H9 (cell line): Measurements from ENCODE around the gene HAUS8. TPM values are rescaled to one million over a fixed set of nuclear protein-coding genes. Genes with fewer than 3 reads are reported as not detected.

Experiments
- DNase-seq: peaks from one replicate; pipeline ENCODE4 v3.0.0-alpha.2; 2017
- H2AFZ ChIP-seq: one replicate; pipeline ENCODE4 v1.6.1; 2013; ENCODE audit warnings: mild to moderate bottlenecking, low read length, control low read depth, moderate library complexity
- H2AK5ac ChIP-seq: 2 replicates; pipeline ENCODE4 v1.6.1; 2013; ENCODE audit warnings: low read length, control low read depth, mixed read lengths; ENCODE audit not compliant: insufficient read length
- H2BK120ac ChIP-seq: one replicate; pipeline ENCODE4 v1.6.1; 2013; ENCODE audit warnings: low read depth, mild to moderate bottlenecking, low read length, control low read depth, inconsistent platforms; ENCODE audit not compliant: poor library complexity, severe bottlenecking
- H2BK12ac ChIP-seq: 2 replicates; pipeline ENCODE4 v1.6.1; 2013; ENCODE audit warnings: low read length, control low read depth, mixed read lengths, low read depth; ENCODE audit not compliant: insufficient read length
- H2BK15ac ChIP-seq: 2 replicates; pipeline ENCODE4 v1.6.1; 2013; ENCODE audit warnings: low read depth, low read length, control low read depth
- H2BK20ac ChIP-seq: one replicate; pipeline ENCODE4 v1.6.1; 2013; ENCODE audit warnings: low read depth, mild to moderate bottlenecking, low read length, control low read depth, inconsistent platforms; ENCODE audit not compliant: poor library complexity, severe bottlenecking
- H2BK5ac ChIP-seq: 2 replicates; pipeline ENCODE4 v1.6.1; 2013; ENCODE audit warnings: low read length, control low read depth, mixed read lengths; ENCODE audit not compliant: insufficient read length
- H3K14ac ChIP-seq: 2 replicates; pipeline ENCODE4 v1.6.1; 2013; ENCODE audit warnings: low read length, control low read depth; ENCODE audit not compliant: insufficient read depth
- H3K18ac ChIP-seq: 2 replicates; pipeline ENCODE4 v1.6.1; 2013; ENCODE audit warnings: low read depth, mild to moderate bottlenecking, mixed read lengths, low read length, control low read depth; ENCODE audit not compliant: insufficient read length
- H3K23ac ChIP-seq: 2 replicates; pipeline ENCODE4 v1.6.1; 2013; ENCODE audit warnings: low read length, control low read depth, mixed read lengths, low read depth; ENCODE audit not compliant: insufficient read length
- H3K23me2 ChIP-seq: 2 replicates; pipeline ENCODE4 v1.6.1; 2013; ENCODE audit warnings: low read depth, mild to moderate bottlenecking, mixed read lengths, low read length, control low read depth; ENCODE audit not compliant: insufficient read length, poor library complexity, severe bottlenecking
- H3K27ac ChIP-seq: 2 replicates; pipeline ENCODE4 v1.5.1; 2013; ENCODE audit warnings: low read length, control low read depth, mixed read lengths, low read depth; ENCODE audit not compliant: insufficient read length
- H3K27me3 ChIP-seq: 2 replicates; pipeline ENCODE4 v1.6.1; 2013; ENCODE audit warnings: low read length, control low read depth, inconsistent platforms; ENCODE audit not compliant: insufficient read depth
- H3K4ac ChIP-seq: 2 replicates; pipeline ENCODE4 v1.6.1; 2013; ENCODE audit warnings: low read depth, mild to moderate bottlenecking, control low read depth, inconsistent platforms, low read length, moderate library complexity
- H3K4me1 ChIP-seq: 2 replicates; pipeline ENCODE4 v1.6.1; 2013; ENCODE audit warnings: low read length, control low read depth, inconsistent platforms; ENCODE audit not compliant: insufficient read depth
- H3K4me2 ChIP-seq: 2 replicates; pipeline ENCODE4 v1.6.1; 2013; ENCODE audit warnings: low read length, control low read depth, mixed read lengths; ENCODE audit not compliant: insufficient read length, insufficient read depth
- H3K56ac ChIP-seq: 2 replicates; pipeline ENCODE4 v1.6.1; 2013; ENCODE audit warnings: low read depth, mild to moderate bottlenecking, mixed read lengths, low read length, control low read depth; ENCODE audit not compliant: insufficient read length
- H3K79me1 ChIP-seq: 2 replicates; pipeline ENCODE4 v1.6.1; 2013; ENCODE audit warnings: low read depth, mild to moderate bottlenecking, moderate library complexity, low read length, control low read depth, inconsistent platforms; ENCODE audit not compliant: insufficient read depth, poor library complexity, severe bottlenecking
- H3K79me2 ChIP-seq: 2 replicates; pipeline ENCODE4 v1.6.1; 2013; ENCODE audit warnings: low read length, control low read depth, inconsistent platforms; ENCODE audit not compliant: insufficient read depth
- H3K9ac ChIP-seq: 2 replicates; pipeline ENCODE4 v1.6.1; 2013; ENCODE audit warnings: low read length, control low read depth, mixed read lengths; ENCODE audit not compliant: insufficient read length; ENCODE audit errors: extremely low read depth
- H3K9me3 ChIP-seq: one replicate; pipeline ENCODE4 v1.6.1; 2013; ENCODE audit warnings: low read depth, low read length, inconsistent platforms; ENCODE audit not compliant: control insufficient read depth
- H3T11ph ChIP-seq: one replicate; pipeline ENCODE4 v1.6.1; 2013; ENCODE audit warnings: mild to moderate bottlenecking, low read length, control low read depth, inconsistent platforms
- H4K20me1 ChIP-seq: one replicate; pipeline ENCODE4 v1.6.1; 2013; ENCODE audit not compliant: control insufficient read depth, insufficient read length, insufficient read depth
- H4K5ac ChIP-seq: 2 replicates; pipeline ENCODE4 v1.6.1; 2013; ENCODE audit warnings: low read depth, mild to moderate bottlenecking, mixed read lengths, low read length, control low read depth; ENCODE audit not compliant: insufficient read length
- H4K8ac ChIP-seq: replicated peaks from 2 replicates; pipeline ENCODE4 v1.6.1; 2013; ENCODE audit warnings: low read length, control low read depth, mixed read lengths, low read depth; ENCODE audit not compliant: insufficient read length
- H4K91ac ChIP-seq: 2 replicates; pipeline ENCODE4 v1.6.1; 2013; ENCODE audit warnings: low read depth, mild to moderate bottlenecking, moderate library complexity, mixed read lengths, low read length, control low read depth; ENCODE audit not compliant: insufficient read length
- H3K27ac Mint-ChIP-seq, 3 experiments: 2 replicates in 2 of 3; 3 replicates in 1 of 3; pipeline ENCODE4 v1.8.0; 2020 to 2021; ENCODE audit warnings: mixed read lengths in 3 of 3, mild to moderate bottlenecking in 1 of 3, moderate library complexity in 1 of 3
- H3K27me3 Mint-ChIP-seq: 2 replicates; pipeline ENCODE4 v1.8.0; 2021; ENCODE audit warnings: low read depth, mild to moderate bottlenecking, moderate library complexity, mixed read lengths
- H3K36me3 Mint-ChIP-seq, 3 experiments: 2 replicates in 2 of 3; 3 replicates in 1 of 3; pipeline ENCODE4 v1.8.0; 2020 to 2021; ENCODE audit warnings: low read depth in 3 of 3, mixed read lengths in 3 of 3; ENCODE audit not compliant: insufficient read depth in 1 of 3
- H3K4me1 Mint-ChIP-seq, 2 experiments: 2 replicates each; pipeline ENCODE4 v1.8.0; 2020; ENCODE audit warnings: mixed read lengths in 2 of 2
- H3K4me3 Mint-ChIP-seq, 2 experiments: 2 replicates in 1 of 2; 3 replicates in 1 of 2; pipeline ENCODE4 v1.8.0; 2020 to 2021; ENCODE audit warnings: mild to moderate bottlenecking in 2 of 2, mixed read lengths in 2 of 2, moderate library complexity in 1 of 2
- H3K9me3 Mint-ChIP-seq, 2 experiments: 2 replicates in 1 of 2; 3 replicates in 1 of 2; pipeline ENCODE4 v1.8.0; 2020; ENCODE audit warnings: mild to moderate bottlenecking in 2 of 2, mixed read lengths in 2 of 2, moderate library complexity in 1 of 2
- CTCF ChIP-seq: fragments of 200-600 bp; sonication (generic); conservative IDR thresholded peaks from 3 replicates; pipeline ENCODE4 v1.8.0; 2021; ENCODE audit warnings: antibody characterized with exemption, mild to moderate bottlenecking
- WGBS: extraction: QIAGEN DNeasy Blood & Tissue Kit; methylation state at CpG from one replicate; pipeline ENCODE4 v1.1.7; 2013; ENCODE audit warnings: missing lambda C conversion rate, low lambda C conversion rate, mixed read lengths; ENCODE audit not compliant: insufficient read length; ENCODE audit errors: extremely low coverage; 5-methylcytosine and 5-hydroxymethylcytosine counted together
- long read RNA-seq: library from polyadenylated mRNA; unstranded; transcript quantifications from one replicate; pipeline ENCODE4 v2.0.0, GENCODE V29; 2020
- total RNA-seq: library from RNA; stranded (reverse); gene quantifications from 2 replicates; pipeline ENCODE4 v1.2.1, GENCODE V29; 2021

The HAUS8 gene
- total RNA-seq = 27.8 and 29.4 TPM in 2 replicates
- long read RNA-seq, transcript HAUS8-201 (11 exons, 1,568 nt) = major isoform, 137 of 181 reads
- long read RNA-seq, transcript HAUS8-202 (11 exons, 1,545 nt) = minor isoform, 22 of 181 reads
- long read RNA-seq, partial matches to known transcripts = 1 of 181 reads
- long read RNA-seq, other reads (novel, unspliced or antisense) = 20 of 181 reads

- Histone ChIP-seq H2BK120ac (no peak within 1 kb of the TSS), H4K91ac (no peak within 1 kb of the TSS), H3K23ac (no peak within 1 kb of the TSS), H3K27me3 (no peaks in the 10 kb centered on the region), H2BK5ac (no peak within 1 kb of the TSS), H4K20me1 (no peaks in the 10 kb centered on the region), H3K4ac (no peak within 1 kb of the TSS), H3K56ac (no peak within 1 kb of the TSS), H3K27ac (no peak within 1 kb of the TSS), H4K5ac (no peak within 1 kb of the TSS), H3K4me2 (peak within 1 kb of the TSS; percentile 83), H2AK5ac (no peak within 1 kb of the TSS), H3K79me2 (peaks cover 15% of the 10 kb centered on the region; the same call in 1 of the 2 replicates), H3K23me2 (peaks cover 9% of the 10 kb centered on the region), H2BK15ac (no peak within 1 kb of the TSS), H3K18ac (peak within 1 kb of the TSS; percentile 83), H2BK12ac (no peak within 1 kb of the TSS), H4K8ac (no peak within 1 kb of the TSS), H2BK20ac (no peak within 1 kb of the TSS), H2AFZ (no peak within 1 kb of the TSS), H3K9ac (peak within 1 kb of the TSS; percentile 72), H3K79me1 (peaks cover 5% of the 10 kb centered on the region), H3T11ph (no peak within 1 kb of the TSS), H3K4me1 (peaks cover 8% of the 10 kb centered on the region; the same call in 1 of the 2 replicates), H3K14ac (peak within 1 kb of the TSS; percentile 88), H3K9me3 (no peaks in the 10 kb centered on the region)
- Mint-ChIP-seq H3K4me3 (peak within 1 kb of the TSS; percentile 94 to 99), H3K36me3 (peaks cover 17 to 35% (median 27%) of the 10 kb centered on the region in 3 experiments), H3K27me3 (no peaks in the 10 kb centered on the region; the same call in 1 of the 2 replicates), H3K4me1 (peaks cover 48 to 49% of the 10 kb centered on the region in 2 experiments), H3K27ac (peak within 1 kb of the TSS; percentile 97 to 100 (median 99)), H3K9me3 (no peaks in the 10 kb centered on the region)
- WGBS = no CpG with 5 or more reads among the region's 103 CpGs
- peak; percentile 99 for DNase-seq
- TF ChIP-seq CTCF = no peak
These were observed at the start of gene HAUS8, which contains the start of gene MYO9B for GRCh38 chr19:17075035-17075863. Gene HAUS8 (minus strand): TSS chr19:17075452. CDS start chr19:17075422, 30 bp downstream. Gene MYO9B (plus strand): TSS chr19:17075777. CDS start chr19:17101718, 25,941 bp downstream.
